NB4 (cell line): ENCODE results near the gene EHD1.

Experiments
- DNase-seq: peaks from one replicate; pipeline ENCODE4 v3.0.0; 2010; ENCODE audit warnings: low read depth
- H3K4me3 ChIP-seq: one replicate; pipeline ENCODE4 v1.5.1; 2011; ENCODE audit warnings: mild to moderate bottlenecking, low read depth, low read length, moderate library complexity
- CTCF ChIP-seq: IDR thresholded peaks from one replicate; pipeline ENCODE4 v1.5.1; 2012; ENCODE audit warnings: low read depth, low read length
- MAX ChIP-seq: IDR thresholded peaks from 2 replicates; pipeline ENCODE4 v1.6.1; 2011; ENCODE audit warnings: low read depth, low read length
- MYC ChIP-seq: IDR thresholded peaks from 2 replicates; pipeline ENCODE4 v1.6.1; 2011; ENCODE audit warnings: low read depth, low read length
- POLR2A ChIP-seq: IDR thresholded peaks from 2 replicates; pipeline ENCODE4 v1.6.1; 2011; ENCODE audit warnings: mild to moderate bottlenecking; ENCODE audit not compliant: insufficient read length; ENCODE audit errors: extremely low read depth

EHD1 gene

GRCh38 chr11:64911689-64912088 lies 33.3 kb upstream of the EHD1 start:
- no peak overlapping the region for H3K4me3 ChIP-seq
- TF ChIP-seq POLR2A (no peak), MYC (no peak), MAX (no peak), CTCF (no peak)
- no peak for DNase-seq

GRCh38 chr11:64911142-64911541 lies 32.7 kb upstream of the EHD1 start:
- no peak for DNase-seq
- no peak overlapping the region for H3K4me3 ChIP-seq
- no peak for TF ChIP-seq CTCF
- TF ChIP-seq POLR2A, result no peak
- TF ChIP-seq MAX, result no peak
- TF ChIP-seq MYC, result no peak

- no peak overlapping the region for H3K4me3 ChIP-seq
- no peak for TF ChIP-seq POLR2A
- no peak for TF ChIP-seq MAX
- no peak for TF ChIP-seq MYC
- TF ChIP-seq CTCF, result no peak
- no peak for DNase-seq
Observed at GRCh38 chr11:64910451-64911093, 32.2 kb upstream of the EHD1 start.

- no peak for DNase-seq
- H3K4me3 ChIP-seq, result no peak overlapping the region
- TF ChIP-seq MYC (no peak), CTCF (no peak), MAX (no peak), POLR2A (no peak)
Observed at GRCh38 chr11:64909653-64910343, 31.4 kb upstream of the EHD1 start.

- no peak for TF ChIP-seq POLR2A
- no peak for TF ChIP-seq MAX
- no peak for TF ChIP-seq CTCF
- no peak for TF ChIP-seq MYC
- DNase-seq, result no peak
- H3K4me3 ChIP-seq, result no peak overlapping the region
Observed at GRCh38 chr11:64908766-64909165, 30.3 kb upstream of the EHD1 start.
